ENCODE data around the gene ZCCHC24.
A peak's percentile ranks its signal among the peaks of the same experiment; 100 is the strongest.

Gene ZCCHC24

DNA sequence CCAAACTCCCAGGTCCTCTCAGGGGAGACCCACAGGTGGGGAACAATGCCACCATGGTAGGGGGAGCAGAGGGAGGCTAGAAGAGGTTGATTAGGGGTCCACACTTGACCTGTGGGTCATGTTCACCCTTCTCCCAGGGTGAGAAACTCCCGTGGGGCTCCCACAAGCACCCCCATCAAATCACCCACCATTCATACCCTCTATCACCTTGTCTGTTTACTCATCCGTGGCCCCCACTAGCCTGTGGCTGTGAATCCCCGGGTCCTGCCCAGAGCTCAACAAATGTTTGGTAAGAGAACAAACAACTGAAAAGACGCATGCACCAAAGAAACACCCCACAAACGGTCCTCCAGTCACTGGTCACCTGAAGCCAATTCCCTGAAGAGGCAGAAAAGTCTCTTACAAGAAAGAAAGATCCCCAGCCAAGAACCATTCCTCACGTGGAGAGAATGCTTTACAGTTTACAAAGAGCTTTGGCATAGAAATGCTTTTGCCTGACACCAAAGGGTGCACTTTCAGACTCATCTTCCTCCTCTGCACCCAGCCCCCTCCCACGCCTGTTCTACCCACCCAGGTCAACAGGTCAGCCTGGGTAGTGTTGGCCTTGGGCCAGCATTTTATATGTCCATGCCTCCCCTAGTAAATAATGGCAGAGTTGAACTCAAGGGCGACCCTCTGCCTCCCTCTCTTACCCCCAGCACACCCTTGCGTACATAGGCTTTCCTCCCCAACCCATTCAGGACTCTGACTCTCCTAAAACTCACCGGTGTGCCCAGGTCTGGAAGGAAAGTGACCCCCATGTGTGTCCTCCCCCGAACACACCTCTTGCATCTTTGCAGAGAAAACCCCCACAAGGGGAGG, 1.9 kb downstream of the ZCCHC24 start:
- H3K27me3 ChIP-seq (ENCODE audit: control insufficient read depth, insufficient read depth, low read length) = no peaks in the 10 kb centered on the region
- H3K9ac ChIP-seq (ENCODE audit: low read depth, low read length) = peak overlapping the region; percentile 85
- no peaks in the 10 kb centered on the region for H3K9me3 ChIP-seq (replicated peaks; ENCODE audit: low read length)
- H3K4me3 ChIP-seq (ENCODE audit: low read length) = peak overlapping the region; percentile 82
- peaks cover 3% of the 10 kb centered on the region for H3K36me3 ChIP-seq (ENCODE audit: insufficient read depth, low read length)
- peak overlapping the region; percentile 82 for H3K4me2 ChIP-seq (ENCODE audit: low read length)
- peaks cover 55% of the 10 kb centered on the region for H3K4me1 ChIP-seq (ENCODE audit: control insufficient read depth, insufficient read depth, low read length)

DNA sequence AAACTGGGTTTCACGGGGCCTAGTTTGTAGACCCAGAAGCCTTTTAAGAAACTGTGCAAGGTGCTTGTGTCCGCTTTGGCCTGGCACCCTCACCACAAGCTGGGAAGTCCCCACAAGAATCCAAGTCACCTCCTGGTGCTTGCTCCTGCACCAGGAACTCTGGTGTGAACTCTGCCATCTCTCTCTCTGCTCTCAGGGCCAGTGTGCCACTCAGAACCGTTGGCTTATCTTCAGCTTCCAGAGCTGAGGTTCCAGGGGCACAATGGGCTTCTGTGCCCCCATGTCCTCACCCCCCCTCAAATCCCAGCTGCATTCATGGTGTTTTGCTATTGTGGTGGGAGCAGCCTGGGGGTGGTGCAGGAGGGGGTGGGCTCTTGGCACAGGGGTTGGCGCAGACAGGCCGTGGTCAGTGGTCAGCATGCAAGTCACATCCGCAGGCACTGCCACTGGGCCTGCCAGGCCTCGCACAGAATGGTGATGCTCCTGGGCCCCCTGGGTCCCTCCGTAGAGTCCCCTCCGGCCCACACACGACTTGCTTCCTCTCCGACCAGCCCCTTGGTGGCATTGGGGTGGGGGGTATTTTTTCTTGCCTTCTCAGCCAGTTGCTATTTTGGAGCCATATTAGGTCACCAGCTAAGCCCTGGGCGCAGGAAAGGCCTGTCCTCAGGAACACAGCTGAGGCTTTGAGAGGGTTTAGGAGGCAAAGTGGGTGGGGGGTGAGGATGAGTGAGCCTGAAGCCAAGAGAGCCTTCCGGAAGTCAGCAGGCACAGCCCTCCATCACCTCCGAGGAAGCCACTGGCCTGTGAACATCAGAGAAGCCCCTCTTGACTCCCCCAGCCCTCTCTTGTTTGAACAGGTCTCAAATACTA, 3.0 kb downstream of the ZCCHC24 start:
- peaks cover 7% of the 10 kb centered on the region for H3K36me3 ChIP-seq (ENCODE audit: insufficient read depth, low read length)
- peak overlapping the region; percentile 82 for H3K4me2 ChIP-seq (ENCODE audit: low read length)
- H3K9ac ChIP-seq (ENCODE audit: low read depth, low read length) = no peak overlapping the region
- peaks cover 57% of the 10 kb centered on the region for H3K4me1 ChIP-seq (ENCODE audit: control insufficient read depth, insufficient read depth, low read length)
- no peaks in the 10 kb centered on the region for H3K9me3 ChIP-seq (replicated peaks; ENCODE audit: low read length)
- H3K27me3 ChIP-seq (ENCODE audit: control insufficient read depth, insufficient read depth, low read length) = no peaks in the 10 kb centered on the region
- peak overlapping the region; percentile 82 for H3K4me3 ChIP-seq (ENCODE audit: low read length)

GRCh38 chr10:79441433-79441832, 4.0 kb downstream of the ZCCHC24 start:
- peaks cover 58% of the 10 kb centered on the region for H3K4me1 ChIP-seq (ENCODE audit: control insufficient read depth, insufficient read depth, low read length)
- H3K9ac ChIP-seq (ENCODE audit: low read depth, low read length) = no peak overlapping the region
- peaks cover 9% of the 10 kb centered on the region for H3K36me3 ChIP-seq (ENCODE audit: insufficient read depth, low read length)
- H3K4me3 ChIP-seq (ENCODE audit: low read length) = no peak overlapping the region
- no peaks in the 10 kb centered on the region for H3K9me3 ChIP-seq (replicated peaks; ENCODE audit: low read length)
- no peak overlapping the region for H3K4me2 ChIP-seq (ENCODE audit: low read length)
- no peaks in the 10 kb centered on the region for H3K27me3 ChIP-seq (ENCODE audit: control insufficient read depth, insufficient read depth, low read length)

- Histone ChIP-seq H3K27me3 (ENCODE audit: control insufficient read depth, insufficient read depth, low read length) (no peaks in the 10 kb centered on the region), H3K9me3 (replicated peaks; ENCODE audit: low read length) (no peaks in the 10 kb centered on the region), H3K4me2 (ENCODE audit: low read length) (peak overlapping the region; percentile 55), H3K9ac (ENCODE audit: low read depth, low read length) (peak overlapping the region; percentile 14), H3K4me3 (ENCODE audit: low read length) (peak overlapping the region; percentile 36), H3K36me3 (ENCODE audit: insufficient read depth, low read length) (peaks cover 9% of the 10 kb centered on the region), H3K4me1 (ENCODE audit: control insufficient read depth, insufficient read depth, low read length) (peaks cover 63% of the 10 kb centered on the region)
Observed at GRCh38 chr10:79440281-79440680, 5.1 kb downstream of the ZCCHC24 start.

GRCh38 chr10:79438699-79439085, 6.7 kb downstream of the ZCCHC24 start:
- Histone ChIP-seq H3K27me3 (ENCODE audit: control insufficient read depth, insufficient read depth, low read length) (no peaks in the 10 kb centered on the region), H3K4me1 (ENCODE audit: control insufficient read depth, insufficient read depth, low read length) (peaks cover 73% of the 10 kb centered on the region), H3K9ac (ENCODE audit: low read depth, low read length) (no peak overlapping the region), H3K36me3 (ENCODE audit: insufficient read depth, low read length) (peaks cover 9% of the 10 kb centered on the region), H3K4me3 (ENCODE audit: low read length) (no peak overlapping the region), H3K4me2 (ENCODE audit: low read length) (no peak overlapping the region), H3K9me3 (replicated peaks; ENCODE audit: low read length) (no peaks in the 10 kb centered on the region)

- Histone ChIP-seq H3K36me3 (ENCODE audit: insufficient read depth, low read length) (peaks cover 10% of the 10 kb centered on the region), H3K4me1 (ENCODE audit: control insufficient read depth, insufficient read depth, low read length) (peaks cover 68% of the 10 kb centered on the region), H3K27me3 (ENCODE audit: control insufficient read depth, insufficient read depth, low read length) (no peaks in the 10 kb centered on the region), H3K9ac (ENCODE audit: low read depth, low read length) (no peak overlapping the region), H3K9me3 (replicated peaks; ENCODE audit: low read length) (no peaks in the 10 kb centered on the region), H3K4me2 (ENCODE audit: low read length) (no peak overlapping the region), H3K4me3 (ENCODE audit: low read length) (no peak overlapping the region)
Observed at GRCh38 chr10:79438021-79438698, 7.3 kb downstream of the ZCCHC24 start.

DNA sequence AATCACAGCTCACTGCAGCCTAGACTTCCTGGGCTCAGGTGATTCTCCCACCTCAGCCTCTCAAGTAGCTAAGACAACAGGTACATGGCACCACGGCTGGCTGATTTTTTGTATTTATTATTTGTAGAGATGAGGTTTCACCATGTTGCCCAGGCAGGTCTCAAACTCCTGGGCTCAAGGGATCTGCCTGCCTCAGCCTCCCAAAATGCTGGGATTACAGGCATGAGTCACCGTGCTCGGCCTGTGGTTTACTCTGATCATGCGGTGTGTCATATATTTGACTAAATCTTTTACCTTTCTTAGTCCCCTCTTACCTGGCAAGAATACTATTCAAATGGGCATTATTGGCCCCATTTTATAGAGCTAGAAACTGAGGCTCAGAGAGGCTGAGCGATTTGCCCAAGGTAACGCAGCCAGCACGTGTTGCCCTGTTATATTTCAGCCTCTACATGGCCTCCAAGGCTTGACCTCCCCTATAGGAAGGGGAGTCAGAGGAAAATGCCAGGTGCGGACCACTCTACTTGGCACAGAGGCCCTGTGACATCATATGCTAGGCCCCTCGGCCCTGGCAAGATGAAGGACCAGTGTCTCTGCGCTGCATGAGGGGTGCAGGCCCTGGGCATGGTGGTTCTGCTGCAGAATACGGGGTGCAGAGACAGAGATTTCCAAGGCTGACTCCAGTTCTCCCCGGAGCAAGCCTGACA, 8.2 kb downstream of the ZCCHC24 start:
- Histone ChIP-seq H3K4me3 (ENCODE audit: low read length) (no peak overlapping the region), H3K4me2 (ENCODE audit: low read length) (no peak overlapping the region), H3K9me3 (replicated peaks; ENCODE audit: low read length) (no peaks in the 10 kb centered on the region), H3K27me3 (ENCODE audit: control insufficient read depth, insufficient read depth, low read length) (no peaks in the 10 kb centered on the region), H3K4me1 (ENCODE audit: control insufficient read depth, insufficient read depth, low read length) (peaks cover 64% of the 10 kb centered on the region), H3K36me3 (ENCODE audit: insufficient read depth, low read length) (peaks cover 17% of the 10 kb centered on the region), H3K9ac (ENCODE audit: low read depth, low read length) (no peak overlapping the region)

GRCh38 chr10:79436850-79437103, 8.6 kb downstream of the ZCCHC24 start:
- Histone ChIP-seq H3K9me3 (replicated peaks; ENCODE audit: low read length) (no peaks in the 10 kb centered on the region), H3K4me3 (ENCODE audit: low read length) (no peak overlapping the region), H3K27me3 (ENCODE audit: control insufficient read depth, insufficient read depth, low read length) (no peaks in the 10 kb centered on the region), H3K4me1 (ENCODE audit: control insufficient read depth, insufficient read depth, low read length) (peaks cover 69% of the 10 kb centered on the region), H3K9ac (ENCODE audit: low read depth, low read length) (no peak overlapping the region), H3K4me2 (ENCODE audit: low read length) (no peak overlapping the region), H3K36me3 (ENCODE audit: insufficient read depth, low read length) (peaks cover 20% of the 10 kb centered on the region)

- H3K27me3 ChIP-seq (ENCODE audit: control insufficient read depth, insufficient read depth, low read length) = no peaks in the 10 kb centered on the region
- H3K4me3 ChIP-seq (ENCODE audit: low read length) = no peak overlapping the region
- peak overlapping the region; percentile 80 for H3K9ac ChIP-seq (ENCODE audit: low read depth, low read length)
- H3K4me2 ChIP-seq (ENCODE audit: low read length) = peak overlapping the region; percentile 86
- H3K4me1 ChIP-seq (ENCODE audit: control insufficient read depth, insufficient read depth, low read length) = peaks cover 68% of the 10 kb centered on the region
- H3K36me3 ChIP-seq (ENCODE audit: insufficient read depth, low read length) = peaks cover 25% of the 10 kb centered on the region
- no peaks in the 10 kb centered on the region for H3K9me3 ChIP-seq (replicated peaks; ENCODE audit: low read length)
Observed at GRCh38 chr10:79436066-79436849, 9.2 kb downstream of the ZCCHC24 start.

DNA sequence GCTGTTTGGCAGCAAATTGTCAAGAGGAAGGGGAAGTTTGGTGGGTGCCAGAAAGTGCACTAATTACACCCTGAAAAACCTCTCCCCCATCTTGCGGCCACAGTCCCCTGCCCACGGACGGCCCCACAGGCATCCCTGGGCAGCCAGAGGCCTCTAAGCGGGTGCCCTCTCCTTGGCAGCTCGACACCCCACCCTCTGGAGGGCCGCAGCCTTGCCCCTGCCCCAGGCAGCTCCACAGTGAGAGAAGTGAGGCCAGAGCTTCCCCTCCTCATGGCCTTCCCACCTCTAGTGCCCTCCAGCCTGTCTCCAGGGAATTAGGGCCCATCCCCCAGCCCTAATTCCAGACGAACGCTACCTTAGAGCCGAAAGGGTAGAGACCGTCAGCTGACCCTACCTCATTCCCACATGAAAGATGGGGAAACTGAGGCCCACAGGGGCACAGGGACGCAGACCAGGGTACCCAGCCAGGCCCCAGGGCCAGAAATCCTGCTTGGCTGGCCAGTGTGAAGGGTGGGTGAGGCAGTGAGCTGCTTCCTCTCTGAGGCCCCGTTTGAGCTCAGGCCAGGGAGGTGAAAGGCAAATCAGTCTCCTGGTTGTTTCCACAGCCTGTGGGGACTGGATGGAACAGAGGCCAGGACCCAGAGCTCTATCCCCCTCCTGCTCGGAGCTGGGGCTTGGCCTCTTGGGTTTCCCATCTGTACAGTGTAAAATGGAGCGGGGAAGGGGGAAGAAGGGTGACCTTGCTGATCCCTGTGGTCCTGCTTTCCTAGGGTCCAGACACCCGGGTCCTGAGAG, 10.0 kb downstream of the ZCCHC24 start:
- peaks cover 60% of the 10 kb centered on the region for H3K4me1 ChIP-seq (ENCODE audit: control insufficient read depth, insufficient read depth, low read length)
- H3K4me3 ChIP-seq (ENCODE audit: low read length) = peak overlapping the region; percentile 63

More for the DNA sequence above, 10.0 kb downstream of the ZCCHC24 start:
- no peaks in the 10 kb centered on the region for H3K9me3 ChIP-seq (replicated peaks; ENCODE audit: low read length)
- no peaks in the 10 kb centered on the region for H3K27me3 ChIP-seq (ENCODE audit: control insufficient read depth, insufficient read depth, low read length)
- peak overlapping the region; percentile 80 for H3K9ac ChIP-seq (ENCODE audit: low read depth, low read length)
- H3K4me2 ChIP-seq (ENCODE audit: low read length) = peak overlapping the region; percentile 86
- peaks cover 26% of the 10 kb centered on the region for H3K36me3 ChIP-seq (ENCODE audit: insufficient read depth, low read length)
